GM13977 (cell line): ENCODE data around the gene NPHP4.

Source experiments
- DNase-seq: peaks from one replicate; pipeline ENCODE4 v3.0.0; 2012; ENCODE audit warnings: low spot score
- CTCF ChIP-seq: IDR thresholded peaks from 2 replicates; pipeline ENCODE4 v1.5.1; 2012; ENCODE audit warnings: mild to moderate bottlenecking, control low read depth; ENCODE audit not compliant: insufficient read depth; ENCODE audit errors: extremely low read depth, missing control alignments
- in situ Hi-C: fragments of 300-500 bp; cut with MboI; formaldehyde crosslinking; loops from one replicate; pipeline ENCODE4 v1.12.0; 2022; ENCODE audit warnings: low sequenced_read_pairs, low pct_unique_long_range_greater_than_20kb, mixed read lengths, inconsistent platforms; ENCODE audit not compliant: unreplicated experiment

NPHP4 gene

GRCh38 chr1:5822266-5822665 lies 170.0 kb downstream of the NPHP4 start:
- DNase-seq: no peak
- TF ChIP-seq CTCF: no peak
- in situ Hi-C loops: no loop called here

GRCh38 chr1:5821540-5822176 lies 170.6 kb downstream of the NPHP4 start:
- in situ Hi-C loops: no loop called here
- TF ChIP-seq CTCF: no peak

GRCh38 chr1:5820026-5820421 lies 172.2 kb downstream of the NPHP4 start:
- in situ Hi-C loops: no loop called here
- TF ChIP-seq CTCF: no peak
- no peak for DNase-seq

More at GRCh38 chr1:5821540-5822176, 170.6 kb downstream of the NPHP4 start:
- DNase-seq: no peak

GRCh38 chr1:5819391-5820025 lies 172.7 kb downstream of the NPHP4 start:
- DNase-seq: no peak
- TF ChIP-seq CTCF: no peak
- in situ Hi-C loops: no loop called here

GRCh38 chr1:5818755-5819154 lies 173.5 kb downstream of the NPHP4 start:
- DNase-seq: no peak
- in situ Hi-C loops: no loop called here
- TF ChIP-seq CTCF: no peak

- TF ChIP-seq CTCF: no peak
- no peak for DNase-seq
- in situ Hi-C loops: no loop called here
These were observed 176.5 kb downstream of the NPHP4 start for GRCh38 chr1:5815716-5816115.
